ENCODE measurements around the gene MED1.
"Not testable (repeated sequence)": the region's sequence is repeated elsewhere in the genome, so short reads cannot be mapped to it uniquely, and the experiment has no call there.

The MED1 gene

GRCh38 chr17:39429600-39429999 is 21.5 kb downstream of the MED1 start:
- DNase-seq: no peak

DNA sequence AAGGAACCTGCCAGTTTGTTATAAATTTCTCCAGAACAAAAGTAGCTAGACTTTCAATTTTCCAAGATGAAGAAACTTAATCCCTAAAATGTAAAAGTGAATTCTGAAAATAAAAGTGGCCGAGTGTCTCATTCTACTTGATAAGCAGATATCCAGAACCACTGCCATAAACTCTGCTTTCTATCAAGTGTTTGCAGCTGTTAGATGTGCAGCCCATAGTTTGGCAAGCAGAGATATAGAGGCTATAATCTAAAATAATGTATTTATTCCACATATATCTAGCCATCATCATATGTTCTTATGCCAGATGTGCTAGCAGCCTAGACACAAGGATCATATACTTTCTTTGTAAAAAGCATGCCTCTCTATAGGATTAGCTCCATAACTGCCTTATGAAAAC is 34.9 kb downstream of the MED1 start:
- no peak for DNase-seq

DNA sequence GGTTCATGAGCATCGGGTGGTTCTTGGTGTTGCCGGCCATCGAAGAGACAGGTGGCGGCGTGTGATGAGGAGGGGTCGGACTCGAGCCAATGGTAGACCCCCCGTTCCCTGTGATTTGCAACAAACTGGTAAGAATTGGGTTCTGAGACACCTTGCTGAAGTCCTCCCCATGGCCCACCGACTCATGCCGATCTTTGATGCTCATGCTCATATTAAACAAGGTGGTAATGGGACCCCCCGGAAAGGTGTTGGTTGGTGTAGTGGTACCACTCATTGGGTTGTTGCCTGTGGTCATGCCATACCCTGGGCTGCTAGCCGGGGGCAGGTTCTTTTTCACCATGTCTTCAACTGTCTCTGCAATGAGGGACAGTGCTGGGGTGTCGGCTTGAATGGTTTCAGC is 40.8 kb downstream of the MED1 start:
- DNase-seq: no peak

DNA sequence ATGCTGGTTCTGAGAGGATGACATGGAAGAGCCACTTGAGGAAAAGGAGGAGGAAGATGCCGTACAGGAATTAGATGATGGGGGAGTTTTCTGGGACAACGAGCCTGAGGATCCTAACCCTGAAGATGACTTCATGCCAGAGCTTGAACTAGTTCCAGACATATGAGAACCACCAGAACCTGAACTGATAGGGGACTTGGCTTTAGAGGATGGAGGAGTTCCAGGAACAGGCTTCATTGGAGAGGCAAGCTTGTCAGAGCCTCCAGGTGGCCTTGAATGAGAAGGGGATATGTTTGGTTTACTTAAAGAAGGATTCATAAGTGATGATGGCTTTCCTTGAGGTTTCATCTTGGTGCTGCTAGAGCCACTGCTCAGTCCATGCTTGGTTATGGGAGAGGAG is 42.7 kb downstream of the MED1 start:
- no peak for DNase-seq

GRCh38 chr17:39406951-39407350 is 44.1 kb downstream of the MED1 start:
- DNase-seq: no peak

GRCh38 chr17:39405436-39405835 is 45.6 kb downstream of the MED1 start:
- no peak for DNase-seq

- no peak for DNase-seq
These were observed 46.3 kb downstream of the MED1 start for GRCh38 chr17:39404542-39405378.

DNA sequence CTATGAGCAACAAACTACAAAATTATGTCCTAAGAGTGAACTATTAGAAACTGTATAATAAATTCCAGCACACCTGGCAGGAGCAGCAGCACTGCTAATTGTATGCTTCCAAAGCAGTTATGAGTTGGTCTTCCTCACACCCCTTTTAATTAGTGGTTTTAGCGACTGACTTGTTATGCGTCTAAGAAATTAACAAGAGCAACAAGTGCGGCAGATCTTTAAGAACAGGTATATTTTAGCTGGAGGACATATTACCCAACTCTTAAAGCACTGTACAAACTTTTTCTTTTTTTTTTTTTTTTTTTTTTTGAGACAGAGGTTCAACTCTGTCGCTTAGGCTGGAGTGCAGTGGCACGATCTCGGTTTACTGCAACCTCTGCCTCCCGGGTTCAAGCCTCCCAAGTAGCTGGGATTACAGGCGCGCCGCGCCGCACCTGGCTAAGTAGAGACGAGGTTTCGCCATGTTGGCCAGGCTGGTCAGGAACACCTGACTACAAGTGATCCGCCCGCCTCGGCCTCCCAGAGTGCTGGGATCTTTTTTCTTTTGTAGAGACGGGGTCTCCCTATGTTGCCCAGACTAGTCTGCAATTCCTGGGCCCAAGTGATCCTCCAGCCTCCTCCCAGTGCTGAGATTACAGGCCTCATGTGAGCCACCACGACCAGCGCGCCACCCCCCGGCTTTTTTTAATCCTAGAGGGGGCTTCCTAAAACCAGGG is 48.0 kb downstream of the MED1 start:
- DNase-seq: no peak

GRCh38 chr17:39402244-39402889 is 48.7 kb downstream of the MED1 start:
- peak; percentile 93 for DNase-seq

GRCh38 chr17:39401412-39402243 is 49.4 kb downstream of the MED1 start, which contains the start of gene FBXL20:
TSS of gene FBXL20 (minus strand) at chr17:39401626. CDS start at chr17:39401402, 224 bp downstream.
- peak; percentile 94 for DNase-seq

- DNase-seq: peak; percentile 42
These were observed 50.3 kb downstream of the MED1 start for GRCh38 chr17:39400547-39401411.

DNA sequence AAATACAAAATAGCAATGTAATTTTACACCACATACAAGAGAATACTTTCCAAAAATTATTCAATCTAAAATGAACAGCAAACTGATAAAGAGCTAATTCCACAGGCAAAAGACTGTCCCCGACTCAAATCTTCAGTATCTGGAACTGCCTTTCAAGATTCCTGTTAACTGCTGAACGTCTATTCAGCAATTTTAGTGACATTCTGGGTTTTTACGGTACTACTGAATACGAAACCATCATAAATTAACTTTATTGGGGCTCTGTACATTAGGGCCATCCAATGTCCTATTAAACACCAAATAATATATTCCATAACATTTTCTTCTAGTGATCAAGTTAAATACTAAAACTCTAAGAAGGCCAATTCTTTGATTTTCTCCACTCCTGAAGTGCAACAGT is 51.3 kb downstream of the MED1 start:
- DNase-seq: no peak

- DNase-seq: no peak
These were observed 57.3 kb downstream of the MED1 start for GRCh38 chr17:39393736-39394135.

- DNase-seq: no peak
These were observed 59.6 kb downstream of the MED1 start for GRCh38 chr17:39391448-39391847.

- no peak for DNase-seq
These were observed 66.0 kb downstream of the MED1 start for GRCh38 chr17:39385040-39385439.

- DNase-seq: no peak
These were observed 70.9 kb downstream of the MED1 start for GRCh38 chr17:39380144-39380543.

DNA sequence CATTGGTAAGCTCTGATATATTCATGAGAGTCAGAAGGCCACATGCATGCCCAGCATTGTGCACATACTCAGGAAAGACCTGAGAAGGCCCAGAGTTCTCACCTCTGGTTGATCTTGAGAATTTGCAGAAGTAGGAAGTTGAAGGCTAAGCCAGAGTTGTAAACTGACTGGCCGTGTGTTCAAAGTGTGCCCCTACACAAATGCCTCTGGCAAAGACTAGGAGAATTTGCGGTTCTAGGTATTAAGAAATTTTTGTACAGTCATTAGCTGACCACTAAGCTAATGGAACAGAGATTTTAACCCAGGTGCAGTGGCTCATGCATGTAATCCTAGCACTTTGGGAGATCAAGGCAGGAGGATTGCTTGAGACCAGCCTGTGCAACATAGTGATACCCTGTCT is 74.6 kb downstream of the MED1 start:
- DNase-seq: no peak

DNA sequence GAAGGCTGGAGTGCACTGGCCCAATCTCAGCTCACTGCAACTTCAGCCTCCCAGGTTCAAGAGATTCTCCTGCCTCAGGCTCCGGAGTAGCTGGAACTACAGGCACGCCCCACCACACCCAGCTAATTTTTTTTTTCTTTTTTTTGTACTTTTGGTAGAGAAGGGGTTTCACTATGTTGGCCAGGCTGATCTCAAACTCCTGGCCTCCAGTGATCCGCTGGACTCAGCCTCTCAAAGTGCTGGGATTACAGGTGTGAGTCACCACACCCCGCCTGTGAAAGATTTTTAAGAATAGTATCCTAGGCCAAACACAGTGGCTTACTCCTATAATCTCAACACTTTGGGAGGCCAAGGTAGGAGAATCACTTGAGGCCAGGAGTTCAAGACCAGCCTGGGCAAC is 83.3 kb downstream of the MED1 start:
- DNase-seq: not testable (repeated sequence)

GRCh38 chr17:39365872-39366271 is 85.2 kb downstream of the MED1 start:
- DNase-seq: no peak

DNA sequence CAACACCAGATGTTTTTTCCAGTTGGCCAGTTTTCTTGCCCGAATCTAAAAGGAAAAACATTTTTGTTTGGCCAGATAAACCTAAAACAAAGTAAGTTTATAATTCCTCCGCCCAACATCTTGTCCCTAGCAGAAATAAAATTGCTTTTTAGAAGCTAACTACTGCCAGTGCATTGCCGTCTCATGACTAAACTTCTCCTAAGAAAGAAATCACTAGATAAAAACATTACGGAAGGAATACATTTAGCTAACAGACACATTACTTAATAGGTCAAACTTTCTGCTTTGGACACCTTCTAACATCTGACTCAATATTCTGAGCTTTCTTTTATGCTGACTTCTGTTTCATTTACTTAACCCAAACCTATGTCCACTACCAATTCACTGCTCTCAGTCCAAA is 85.8 kb downstream of the MED1 start:
- no peak for DNase-seq

DNA sequence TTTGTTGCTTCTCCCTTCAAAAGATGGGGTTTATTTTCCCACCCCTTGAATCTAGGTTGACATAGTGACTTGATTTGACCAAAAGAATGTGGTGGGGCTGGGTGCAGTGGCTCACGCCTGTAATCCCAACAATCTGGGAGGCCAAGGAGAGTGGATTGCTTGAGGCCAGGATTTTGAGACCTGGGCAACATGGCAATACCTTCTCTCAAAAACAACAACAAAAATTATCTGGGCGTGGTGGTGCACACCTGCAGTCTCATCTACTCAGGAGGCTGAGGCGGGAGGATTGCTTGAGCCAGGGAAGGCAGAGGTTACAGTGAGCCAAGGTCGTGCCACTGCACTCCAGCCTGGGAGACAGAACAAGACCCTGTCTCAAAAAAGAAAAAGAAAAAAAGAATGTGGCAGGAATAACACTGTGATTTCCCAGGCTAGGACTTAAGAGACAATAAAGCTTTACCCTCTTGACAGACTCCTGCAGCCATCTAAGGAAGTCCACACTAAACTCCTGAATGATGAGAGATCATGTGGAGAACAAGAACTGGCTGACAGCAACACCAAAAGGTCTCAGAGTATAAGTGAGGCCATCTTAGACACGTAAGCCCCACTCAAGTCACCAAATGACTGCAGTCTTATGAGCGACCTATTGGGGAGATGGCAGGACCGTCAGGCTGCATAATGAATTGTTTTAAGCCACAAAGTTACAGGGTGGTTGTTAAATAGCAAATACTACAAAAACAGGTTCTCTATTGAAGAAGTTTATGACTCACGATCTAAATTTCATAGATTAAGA is 86.6 kb downstream of the MED1 start:
- DNase-seq: no peak

All from left hindlimb (tissue), 1 donor.